Psoas muscle (tissue), 8 donors: ENCODE results near the gene MTMR1. TPM values are rescaled to one million over a fixed set of nuclear protein-coding genes. Genes with fewer than 3 reads are reported as not detected.

Experiments
- ATAC-seq, 4 donors: fragments of 200-7000 bp; cut with Tn5 transposase; one replicate each; pipeline ENCODE4 v1.9.1; 2020; ENCODE audit warnings: moderate library complexity in 3 of 4, mild to moderate bottlenecking in 2 of 4
- DNase-seq, 2 donors: peaks; one replicate each; pipeline ENCODE4 v3.0.0-alpha.2; 2020
- H3K27ac ChIP-seq: fragments of 200-600 bp; one replicate; pipeline ENCODE4 v1.8.0; 2022
- H3K27me3 ChIP-seq, 3 donors: fragments of 200-600 bp in 1 of 3; one replicate each; pipeline versions ENCODE4 v1.6.1 to v1.8.0; 2013 to 2022; ENCODE audit warnings: low read length in 2 of 3, mild to moderate bottlenecking in 2 of 3, moderate library complexity in 1 of 3; ENCODE audit not compliant: insufficient read depth in 3 of 3
- H3K36me3 ChIP-seq, 2 donors: fragments of 200-600 bp in 1 of 2; one replicate each; pipeline versions ENCODE4 v1.6.1 to v1.8.0; 2013 to 2022; ENCODE audit warnings: low read depth in 1 of 2, mild to moderate bottlenecking in 1 of 2, moderate library complexity in 1 of 2; ENCODE audit not compliant: insufficient read depth in 1 of 2
- H3K4me1 ChIP-seq: fragments of 200-600 bp; one replicate; pipeline ENCODE4 v1.8.0; 2022
- H3K4me3 ChIP-seq: fragments of 200-600 bp; one replicate; pipeline ENCODE4 v1.8.0; 2022; ENCODE audit warnings: mild to moderate bottlenecking
- H3K9me3 ChIP-seq: fragments of 200-600 bp; one replicate; pipeline ENCODE4 v1.8.0; 2022
- WGBS, 3 donors: extraction: QIAGEN DNeasy Blood & Tissue Kit; methylation state at CpG; one replicate each; pipeline versions ENCODE4 v1.1.6 to v1.1.7; 2013; 5-methylcytosine and 5-hydroxymethylcytosine counted together
- intact Hi-C, 2 donors: fragments of 100-400 bp; cut with DNase I; formaldehyde crosslinking; loops; one replicate each; pipeline versions ENCODE4 v1.11.0 to v1.14.2; 2022
- polyA plus RNA-seq, 3 donors: library from polyadenylated mRNA; stranded (reverse); fragments of 200-250 nt; gene quantifications; one replicate each; pipeline ENCODE4 v1.2.3, GENCODE V29; 2013
- total RNA-seq, 4 donors: library from RNA; stranded (reverse); fragmentation: NEBNext Ultra II Directional in 2 of 4; extraction: Animal tissue kit (Norgen Biotek cat#: 25700) in 2 of 4; gene quantifications; one replicate each; pipeline versions ENCODE4 v1.2.1 to v1.2.4, GENCODE V29; 2021 to 2023
- TF ChIP-seq, protein P1 (sequence below): fragments of 200-600 bp; IDR thresholded peaks from one replicate; pipeline ENCODE4 v1.8.0; 2022; ENCODE audit warnings: antibody characterized with exemption
- donor health status: healthy with polysubstance abuse.
- donor health status: DM: no; HTN: no; CAD: no; lungs with moderate emphysema.
- donor health status: Bipolar disorder and iron deficiency.
- donor health status: healthy.
- donor health status: DM: yes; HTN: yes; CAD: no.
- donor health status: DM: no; HTN: no; CAD: no.
- donor health status: DM: no; HTN: no; CAD: no.
- donor health status: DM: yes; HTN: yes; CAD: no.

The MTMR1 gene
- total and polyA plus RNA-seq, 7 donors, result 8.9 to 48.6 (median 27.9) TPM

DNA sequence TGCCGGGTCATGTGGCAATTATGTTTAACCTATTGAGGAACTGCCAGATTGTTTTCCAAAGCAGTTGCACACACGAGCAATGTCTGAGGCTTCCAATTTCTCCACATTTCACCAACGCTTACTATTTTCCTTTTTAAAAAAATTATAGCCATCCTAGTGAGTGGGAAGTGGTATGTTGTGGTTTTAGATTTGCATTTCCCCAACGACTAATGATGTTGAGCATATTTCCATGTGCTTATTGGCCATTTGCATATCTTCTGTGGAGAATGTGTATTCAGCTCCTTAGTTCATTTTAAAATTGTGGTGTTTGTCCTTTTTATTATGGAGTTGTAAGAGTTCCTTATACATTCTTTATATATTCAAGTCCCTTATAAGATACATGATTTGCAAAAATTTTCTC, 60.2 kb downstream of the MTMR1 start:
- H3K9me3 ChIP-seq, result no peaks in the 10 kb centered on the region
- H3K4me3 ChIP-seq, result no peak overlapping the region
- H3K4me1 ChIP-seq, result no peaks in the 10 kb centered on the region
- DNase-seq (no peak), ATAC-seq (no peak)
- no peak overlapping the region for H3K27ac ChIP-seq
- intact Hi-C loops, result no loop called here
- 73 to 93% (median 86%) methylated on average over 4 of the region's 4 CpGs for WGBS, 3 donors
- peaks cover 0 to 52% of the 10 kb centered on the region in 2 donors for H3K36me3 ChIP-seq
- TF ChIP-seq, protein P1, sequence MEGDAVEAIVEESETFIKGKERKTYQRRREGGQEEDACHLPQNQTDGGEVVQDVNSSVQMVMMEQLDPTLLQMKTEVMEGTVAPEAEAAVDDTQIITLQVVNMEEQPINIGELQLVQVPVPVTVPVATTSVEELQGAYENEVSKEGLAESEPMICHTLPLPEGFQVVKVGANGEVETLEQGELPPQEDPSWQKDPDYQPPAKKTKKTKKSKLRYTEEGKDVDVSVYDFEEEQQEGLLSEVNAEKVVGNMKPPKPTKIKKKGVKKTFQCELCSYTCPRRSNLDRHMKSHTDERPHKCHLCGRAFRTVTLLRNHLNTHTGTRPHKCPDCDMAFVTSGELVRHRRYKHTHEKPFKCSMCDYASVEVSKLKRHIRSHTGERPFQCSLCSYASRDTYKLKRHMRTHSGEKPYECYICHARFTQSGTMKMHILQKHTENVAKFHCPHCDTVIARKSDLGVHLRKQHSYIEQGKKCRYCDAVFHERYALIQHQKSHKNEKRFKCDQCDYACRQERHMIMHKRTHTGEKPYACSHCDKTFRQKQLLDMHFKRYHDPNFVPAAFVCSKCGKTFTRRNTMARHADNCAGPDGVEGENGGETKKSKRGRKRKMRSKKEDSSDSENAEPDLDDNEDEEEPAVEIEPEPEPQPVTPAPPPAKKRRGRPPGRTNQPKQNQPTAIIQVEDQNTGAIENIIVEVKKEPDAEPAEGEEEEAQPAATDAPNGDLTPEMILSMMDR, result no peak
- no peaks in the 10 kb centered on the region for H3K27me3 ChIP-seq

DNA sequence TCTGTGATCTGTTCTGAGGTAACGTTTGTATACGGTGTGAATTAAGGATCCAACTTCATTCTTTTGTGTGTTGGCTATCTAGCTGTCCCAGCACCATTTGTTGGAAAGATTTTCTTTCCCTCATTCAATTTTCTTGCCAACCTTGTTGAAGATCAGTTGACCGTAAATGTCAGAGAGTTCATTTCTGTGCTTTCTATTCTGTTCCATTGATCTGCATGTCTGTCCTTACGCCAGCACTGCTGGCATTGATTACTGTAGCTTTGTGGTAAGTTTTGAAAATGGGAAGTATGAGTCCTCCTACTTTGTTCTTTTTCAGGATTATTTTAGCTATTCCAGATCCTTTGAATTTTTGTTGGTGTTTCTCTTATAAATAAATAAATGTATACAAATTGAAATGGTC, 60.8 kb downstream of the MTMR1 start:
- no peaks in the 10 kb centered on the region for H3K27me3 ChIP-seq
- WGBS, 3 donors, result 74 to 96% (median 78%) methylated on average over 4 of the region's 4 CpGs
- peaks cover 0 to 55% of the 10 kb centered on the region in 2 donors for H3K36me3 ChIP-seq
- no peaks in the 10 kb centered on the region for H3K4me1 ChIP-seq
- ATAC-seq (no peak), DNase-seq (no peak)
- TF ChIP-seq, protein P1, result no peak
- no peaks in the 10 kb centered on the region for H3K9me3 ChIP-seq
- H3K4me3 ChIP-seq, result no peak overlapping the region
- no peak overlapping the region for H3K27ac ChIP-seq
- intact Hi-C loops, result no loop called here

DNA sequence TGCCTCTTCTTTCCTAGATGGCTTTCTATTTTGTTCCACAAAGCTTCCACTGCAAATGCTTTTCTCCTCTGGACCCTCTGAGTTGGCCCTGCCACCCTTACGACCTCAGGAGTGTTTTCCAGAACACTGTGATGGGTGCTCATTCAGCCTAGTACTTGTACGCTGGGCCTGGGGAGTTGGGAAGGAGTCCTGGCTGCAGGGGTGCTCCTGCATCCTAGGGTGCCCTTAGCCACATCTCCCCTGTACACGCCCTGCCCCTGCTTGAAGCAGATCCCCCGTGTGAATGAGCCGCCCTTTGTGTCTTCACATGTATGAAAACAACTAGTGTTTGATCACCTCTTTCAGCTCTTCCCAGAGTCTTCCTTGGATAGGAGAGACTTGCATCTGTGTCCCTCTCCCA, 64.2 kb downstream of the MTMR1 start:
- H3K9me3 ChIP-seq, result no peaks in the 10 kb centered on the region
- H3K27me3 ChIP-seq, result no peaks in the 10 kb centered on the region
- peaks cover 0 to 40% of the 10 kb centered on the region in 2 donors for H3K36me3 ChIP-seq
- TF ChIP-seq, protein P1, result no peak
- DNase-seq (no peak), ATAC-seq (no peak)
- WGBS, 3 donors, result 82 to 97% (median 92%) methylated on average over 5 of the region's 5 CpGs
- no peak overlapping the region for H3K27ac ChIP-seq
- H3K4me1 ChIP-seq, result no peaks in the 10 kb centered on the region
- H3K4me3 ChIP-seq, result no peak overlapping the region
- intact Hi-C loops, result no loop called here

- H3K4me1 ChIP-seq, result no peaks in the 10 kb centered on the region
- DNase-seq (no peak), ATAC-seq (no peak)
- 77 to 94% (median 86%) methylated on average over 16 to 22 of the region's 22 CpGs for WGBS, 3 donors
- H3K27me3 ChIP-seq, result no peaks in the 10 kb centered on the region
- peaks cover 0 to 21% of the 10 kb centered on the region in 2 donors for H3K36me3 ChIP-seq
- no peak overlapping the region for H3K27ac ChIP-seq
- H3K4me3 ChIP-seq, result no peak overlapping the region
- H3K9me3 ChIP-seq, result no peaks in the 10 kb centered on the region
- TF ChIP-seq, protein P1, result no peak
- intact Hi-C loops, result no loop called here
These were observed 66.6 kb downstream of the MTMR1 start for GRCh38 chrX:150759568-150760416.
